Measurements from ENCODE around the gene PSD.

- TF ChIP-seq CTCF (IDR thresholded peaks at IDR 0.05; ENCODE audit: low read depth, low read length): no peak
- TF ChIP-seq EZH2phosphoT487 (IDR thresholded peaks at IDR 0.05; ENCODE audit: low read depth): no peak
Measured at GRCh38 chr10:102423372-102423968, 4.9 kb upstream of the PSD start.
